Measurements from ENCODE around the gene SMR3A. TPM values are rescaled to one million over a fixed set of nuclear protein-coding genes. Genes with fewer than 3 reads are reported as not detected.

Gene SMR3A
- total RNA-seq, 1 donor from 2014 or later = not detected

Other genes starting within 250 kb of the SMR3A start
- not detected for gene PRR27, start 206.5 kb upstream of the SMR3A start, total RNA-seq
- not detected for gene ODAM, start 165.0 kb upstream of the SMR3A start, total RNA-seq
- gene FDCSP, start 134.6 kb upstream of the SMR3A start, total RNA-seq = 53.0 TPM
- gene CSN3, start 118.2 kb upstream of the SMR3A start, total RNA-seq = not detected
- not detected for gene CABS1, start 25.8 kb upstream of the SMR3A start, total RNA-seq
- not detected for gene SMR3B, start 22.4 kb downstream of the SMR3A start, total RNA-seq
- gene OPRPN, start 37.2 kb downstream of the SMR3A start, total RNA-seq = not detected
- gene MUC7, start 111.4 kb downstream of the SMR3A start, total RNA-seq = not detected
- not detected for gene AMTN, start 157.8 kb downstream of the SMR3A start, total RNA-seq
- gene AMBN, start 231.5 kb downstream of the SMR3A start, total RNA-seq = not detected

Measured in esophagus mucosa (tissue), 1 donor.